Activated CD4-positive, alpha-beta T cell treated with anti-CD3 and anti-CD28 coated beads for 48 hours (primary cell): ENCODE data around the gene CD99.
A peak's percentile ranks its signal among the peaks of the same experiment; 100 is the strongest.
"Not testable (repeated sequence)": the region's sequence is repeated elsewhere in the genome, so short reads cannot be mapped to it uniquely, and the experiment has no call there.

ENCODE experiments used
- DNase-seq: peaks from one replicate; pipeline ENCODE4 v3.0.0-alpha.2; 2020

CD99 gene, protein sequence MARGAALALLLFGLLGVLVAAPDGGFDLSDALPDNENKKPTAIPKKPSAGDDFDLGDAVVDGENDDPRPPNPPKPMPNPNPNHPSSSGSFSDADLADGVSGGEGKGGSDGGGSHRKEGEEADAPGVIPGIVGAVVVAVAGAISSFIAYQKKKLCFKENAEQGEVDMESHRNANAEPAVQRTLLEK

DNA sequence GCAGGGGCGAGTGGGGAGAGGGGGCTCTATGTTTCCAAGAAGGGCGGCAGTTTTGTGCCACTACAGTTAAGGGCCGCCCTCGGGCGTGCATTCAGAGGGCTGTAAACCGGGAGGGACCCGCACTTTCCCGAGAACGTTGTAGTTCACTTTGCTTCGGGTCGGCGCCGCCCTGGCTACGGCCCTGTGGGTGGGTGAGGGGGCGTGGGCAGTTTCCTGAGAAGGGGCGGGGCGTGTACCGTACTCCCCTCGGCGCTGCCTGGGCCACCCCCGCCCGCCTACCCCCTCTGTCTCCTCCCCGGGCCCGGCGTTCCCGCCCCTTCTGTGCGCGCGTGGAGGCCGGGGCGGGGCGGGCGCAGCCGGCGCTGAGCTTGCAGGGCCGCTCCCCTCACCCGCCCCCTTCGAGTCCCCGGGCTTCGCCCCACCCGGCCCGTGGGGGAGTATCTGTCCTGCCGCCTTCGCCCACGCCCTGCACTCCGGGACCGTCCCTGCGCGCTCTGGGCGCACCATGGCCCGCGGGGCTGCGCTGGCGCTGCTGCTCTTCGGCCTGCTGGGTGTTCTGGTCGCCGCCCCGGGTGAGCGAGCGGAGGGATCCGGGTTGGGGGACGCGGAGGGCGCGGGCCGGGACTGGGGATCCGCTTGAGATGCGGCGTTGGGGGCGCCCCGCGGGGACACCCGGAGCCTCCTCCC, at the start of gene CD99:
Gene CD99 (plus strand): TSS at position 440 of the 687 bp plus-strand sequence. CDS start 66 bp downstream, at position 506.
- DNase-seq: peak; percentile 85

DNA sequence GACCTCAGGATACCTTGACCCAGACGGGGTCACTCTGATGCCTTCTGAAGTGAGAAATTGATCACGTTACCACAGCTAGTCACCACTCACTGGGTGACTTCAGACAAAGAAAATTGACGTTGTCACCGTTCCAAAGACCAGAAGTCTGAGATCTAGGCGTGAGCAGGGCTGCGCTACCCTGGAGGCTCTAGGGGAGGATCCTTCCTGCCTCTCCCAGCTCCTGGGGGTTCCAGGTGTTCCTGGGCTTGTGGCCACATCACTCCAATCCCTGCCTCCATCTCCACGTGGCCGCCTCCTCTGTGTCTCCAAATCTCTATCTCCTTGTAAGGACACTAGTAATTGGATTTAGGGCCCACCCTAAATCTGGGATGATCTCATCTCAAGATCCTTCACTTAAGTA, 48.9 kb upstream of the CD99 start:
- no peak for DNase-seq

DNA sequence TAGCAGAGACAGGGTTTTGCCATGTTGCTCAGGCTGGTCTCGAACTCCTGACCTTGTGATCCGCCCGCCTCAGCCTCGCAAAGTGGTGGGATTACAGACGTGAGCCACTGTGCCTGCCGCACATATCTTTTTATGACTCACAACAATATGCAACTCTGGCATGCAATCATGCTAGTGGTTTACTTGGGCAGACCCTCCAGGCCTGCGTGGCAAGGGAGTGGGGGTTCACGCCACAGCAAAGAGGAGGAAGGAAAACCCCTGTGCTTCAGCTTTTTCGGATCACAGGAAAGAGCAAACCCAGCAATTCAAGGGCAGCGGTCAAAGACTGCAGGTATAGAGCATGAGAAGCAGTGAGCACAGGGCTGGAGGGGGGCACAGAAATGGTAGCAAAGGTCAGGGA, 48.3 kb upstream of the CD99 start:
- DNase-seq: no peak

DNA sequence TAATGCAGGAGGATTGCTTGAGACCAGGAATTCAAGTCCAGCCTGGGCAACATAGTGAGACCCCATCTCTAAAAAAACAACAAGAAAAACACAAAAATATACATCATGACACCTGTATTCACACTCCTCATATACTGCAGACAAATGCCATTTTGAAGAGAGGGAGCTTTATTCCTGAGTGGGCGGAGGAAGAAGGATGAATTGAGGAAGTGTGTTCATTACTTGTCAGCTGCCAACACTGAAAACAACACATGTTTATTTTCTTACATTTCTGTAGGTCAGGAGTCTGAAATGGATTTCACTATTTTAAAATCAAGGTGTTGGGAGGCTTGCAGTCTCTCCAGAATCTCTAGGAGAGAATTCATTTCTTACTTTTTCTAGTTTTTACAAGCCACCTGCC, 47.2 kb upstream of the CD99 start:
- no peak for DNase-seq

DNA sequence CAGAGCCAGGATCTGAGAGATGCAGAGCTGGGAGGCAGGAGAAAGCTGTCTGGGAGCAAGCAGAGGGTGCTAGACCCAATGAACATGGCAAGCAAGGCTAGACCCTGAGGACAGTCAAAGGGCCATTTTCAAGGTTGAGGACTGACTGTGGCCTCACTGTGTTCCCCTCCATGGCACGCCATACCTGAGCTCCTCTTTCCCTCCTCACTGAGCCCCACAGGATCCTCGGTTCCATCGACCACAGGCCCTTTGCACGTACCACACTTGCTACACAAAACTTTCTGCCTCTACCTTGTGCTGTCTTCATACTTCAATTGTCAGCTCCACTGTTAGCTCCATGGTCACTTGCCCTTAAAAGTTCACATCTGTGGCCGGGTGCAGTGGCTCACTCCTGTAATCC, 45.5 kb upstream of the CD99 start:
- DNase-seq: no peak

DNA sequence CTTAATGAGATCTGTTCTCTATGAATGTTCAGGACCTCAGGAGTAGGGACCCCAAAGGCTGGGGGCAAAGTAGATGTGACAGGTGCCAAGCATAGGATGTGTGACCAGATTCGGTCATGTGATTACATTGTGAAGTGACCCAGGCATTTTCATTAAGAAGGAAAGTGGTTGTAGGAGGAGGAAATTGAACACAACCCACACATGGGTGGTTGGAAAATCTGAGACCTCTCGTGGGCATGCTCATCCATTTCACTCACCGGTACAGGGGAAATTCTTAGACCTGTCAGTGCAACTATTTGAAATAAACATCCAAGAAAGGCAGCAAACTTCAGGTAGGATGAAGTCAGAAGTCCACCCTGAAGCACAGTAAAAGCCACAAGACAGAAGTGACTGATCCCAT, 43.5 kb upstream of the CD99 start:
- DNase-seq: peak; percentile 46

DNA sequence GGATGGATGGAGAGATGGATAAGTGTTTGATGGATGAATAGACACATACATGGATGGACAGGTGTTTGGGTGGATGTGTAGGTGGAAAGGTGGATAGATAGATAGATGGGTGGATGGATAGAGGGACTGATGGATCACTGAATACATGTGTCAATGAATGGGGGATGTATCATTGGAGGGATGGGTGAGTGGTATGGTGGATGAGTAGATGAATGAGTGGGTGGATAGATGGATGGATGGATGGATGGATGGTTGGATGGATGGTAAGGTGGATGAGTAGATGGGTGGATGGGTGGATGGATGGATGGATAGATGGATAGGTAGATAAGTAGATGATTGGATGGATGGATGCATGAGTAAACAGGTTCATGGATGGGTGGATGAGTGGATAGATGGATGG, 41.1 kb upstream of the CD99 start:
- DNase-seq: no peak

DNA sequence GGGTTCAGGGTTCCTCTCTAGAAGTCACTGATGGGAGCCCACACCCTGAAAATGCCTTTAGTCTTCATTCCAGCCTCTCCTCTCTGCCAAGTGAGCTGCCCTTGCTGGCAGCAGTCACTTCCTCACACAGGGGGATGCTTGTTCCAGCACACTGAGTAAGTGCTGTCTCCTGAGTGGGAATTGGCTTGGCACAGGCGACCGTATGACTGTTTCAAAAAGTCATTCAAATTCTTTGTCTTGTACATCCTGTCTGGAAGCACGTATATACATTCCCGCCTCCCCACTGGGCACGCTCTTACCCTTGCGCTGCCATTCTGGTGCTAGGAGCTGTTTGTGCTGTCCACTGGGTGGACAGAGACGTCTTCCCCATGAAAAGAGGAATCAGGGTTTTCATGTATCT, 40.2 kb upstream of the CD99 start:
- DNase-seq: no peak

DNA sequence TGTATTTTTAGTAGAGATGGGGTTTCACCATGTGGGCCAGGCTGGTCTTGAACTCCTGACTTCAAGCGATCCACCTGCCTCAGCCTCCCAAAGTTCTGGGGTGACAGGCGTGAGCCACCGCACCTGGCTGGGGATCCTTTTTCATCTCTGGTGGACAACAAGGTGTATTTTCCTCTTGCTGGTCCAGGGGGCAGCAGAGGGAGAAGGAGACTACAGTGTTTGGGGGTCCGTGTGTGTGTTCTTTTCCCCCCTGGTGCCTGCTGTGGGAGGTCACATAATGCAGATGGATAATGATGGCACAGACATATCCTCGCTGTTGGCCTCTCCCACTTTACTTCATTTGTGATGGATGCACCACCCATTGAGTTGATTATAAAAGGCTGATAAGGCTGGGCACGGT, 39.0 kb upstream of the CD99 start:
- no peak for DNase-seq

DNA sequence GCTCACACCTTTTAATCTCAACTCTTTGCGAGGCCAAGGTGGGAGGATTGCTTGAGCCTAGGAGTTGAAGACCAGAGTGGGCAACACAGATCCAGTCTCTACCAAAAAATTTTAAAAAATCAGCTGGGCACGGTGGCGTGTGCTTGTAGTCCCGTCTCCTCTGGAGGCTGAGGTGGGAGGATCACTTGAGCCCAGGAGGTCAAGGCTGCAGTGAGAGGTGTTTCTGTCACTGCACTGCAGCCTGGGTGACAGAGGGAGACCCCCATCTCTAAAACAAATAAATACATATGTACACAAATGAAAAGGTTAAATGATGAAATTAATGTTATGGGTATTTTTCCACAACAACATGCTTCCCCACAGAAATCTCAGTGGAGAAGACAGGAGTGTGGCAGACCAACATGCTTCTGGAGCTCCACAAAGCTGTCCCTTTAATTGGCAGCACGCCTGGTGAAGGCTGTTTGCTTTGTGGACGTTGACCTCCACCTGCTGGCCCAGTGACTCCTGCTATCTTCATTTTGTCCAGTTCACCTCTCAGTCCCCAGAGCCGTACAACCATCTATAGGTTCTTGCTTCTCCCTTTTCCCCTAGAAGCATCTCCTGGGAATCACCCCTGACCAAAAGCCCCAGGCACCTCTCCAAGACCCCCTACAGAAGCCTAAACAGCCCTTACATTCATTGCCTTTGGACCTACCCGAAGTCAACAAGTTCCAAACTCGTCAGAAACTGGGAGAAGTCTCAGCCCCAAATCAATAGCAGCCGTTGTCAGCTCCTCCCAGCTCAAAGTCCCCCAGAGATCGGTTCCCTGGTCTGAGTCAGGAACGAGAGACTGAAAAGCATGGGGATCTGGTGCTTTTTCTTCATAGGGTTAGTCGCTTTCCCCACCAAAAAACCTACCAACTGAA, 36.4 kb upstream of the CD99 start:
- no peak for DNase-seq

DNA sequence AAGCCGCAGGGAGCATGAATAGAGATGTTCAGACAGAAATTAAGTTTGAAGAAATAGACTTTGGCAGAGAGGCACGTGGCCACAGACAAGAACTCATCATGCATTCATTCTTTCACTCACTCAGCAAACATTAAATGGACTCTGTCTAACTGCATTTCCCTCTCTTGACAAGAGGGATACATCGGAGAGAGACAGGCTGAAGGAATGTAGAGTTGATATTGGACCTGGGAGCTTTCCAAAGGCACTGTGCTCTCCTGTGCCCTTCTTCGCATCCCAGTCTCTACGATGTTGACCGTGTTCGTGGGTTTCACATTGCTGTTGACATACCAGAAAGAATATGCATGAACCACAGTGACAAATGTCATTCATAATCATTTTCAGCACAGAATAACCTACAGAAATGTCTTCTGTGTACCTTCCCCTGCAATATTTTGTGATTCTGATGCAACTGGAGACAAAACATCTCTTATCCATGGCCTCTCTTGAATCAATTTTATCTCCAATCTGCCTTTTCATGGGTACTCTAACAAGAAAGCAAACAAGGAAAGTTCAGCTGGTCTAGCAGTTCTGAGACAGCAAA, 34.7 kb upstream of the CD99 start:
- no peak for DNase-seq

DNA sequence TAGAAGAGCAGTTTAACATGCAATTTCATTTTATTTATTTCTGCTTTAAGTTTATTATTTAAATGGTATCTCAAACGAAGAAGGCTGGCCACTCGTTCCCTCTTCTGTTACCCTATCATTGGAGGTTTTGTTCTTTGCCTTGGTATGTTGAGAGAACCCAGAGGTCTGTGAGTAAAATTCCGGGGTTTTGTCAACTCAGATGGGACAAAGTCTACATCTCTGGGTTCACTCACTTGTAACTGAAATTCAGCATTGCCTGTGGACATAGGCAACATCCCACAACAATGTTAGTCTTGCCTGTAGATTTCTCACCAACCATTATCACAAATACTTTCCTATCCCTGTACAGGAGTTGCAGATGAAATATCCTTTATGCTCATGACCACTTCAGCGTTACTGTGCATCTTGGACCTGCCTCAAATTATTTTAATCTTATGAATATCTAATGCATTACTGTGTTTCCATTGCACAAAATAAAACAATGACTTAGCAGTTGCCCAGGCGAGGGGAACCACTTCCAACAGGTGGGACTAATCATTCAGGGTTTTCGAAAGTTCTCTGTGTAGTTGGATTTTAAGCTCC, 33.5 kb upstream of the CD99 start:
- no peak for DNase-seq

DNA sequence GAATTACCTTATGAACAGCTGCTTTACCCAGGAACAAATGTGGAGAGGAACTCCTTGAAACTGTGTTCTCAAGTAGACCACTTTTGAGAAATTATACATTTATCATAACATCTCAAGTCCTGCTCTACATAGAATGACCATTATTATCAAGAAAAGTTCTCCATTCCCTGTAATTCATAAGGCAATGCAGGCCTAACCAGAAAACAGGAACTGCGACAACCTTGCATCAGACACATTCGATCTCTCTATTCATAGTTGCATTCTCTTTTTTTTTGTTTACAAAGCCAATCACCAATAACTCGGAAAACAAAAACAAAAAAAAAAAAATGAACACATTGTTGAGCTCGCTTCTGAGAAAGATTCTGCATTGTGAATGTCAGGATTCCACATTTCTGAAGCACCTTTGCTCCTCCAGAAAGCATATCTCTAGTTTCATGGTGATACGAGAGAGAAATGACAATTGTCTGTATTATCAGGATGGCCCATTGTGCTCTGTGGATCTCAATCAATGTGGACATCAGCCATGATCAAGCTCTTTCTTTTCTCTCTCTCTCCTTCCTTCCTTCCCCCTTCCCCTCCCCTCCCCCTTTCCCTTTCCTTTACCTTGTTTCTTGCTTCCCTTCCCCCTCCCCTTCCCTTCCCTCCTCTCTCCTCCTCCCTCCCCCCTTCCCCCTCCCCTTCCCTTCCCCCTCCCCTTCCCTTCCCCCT, 32.4 kb upstream of the CD99 start:
- DNase-seq: no peak

DNA sequence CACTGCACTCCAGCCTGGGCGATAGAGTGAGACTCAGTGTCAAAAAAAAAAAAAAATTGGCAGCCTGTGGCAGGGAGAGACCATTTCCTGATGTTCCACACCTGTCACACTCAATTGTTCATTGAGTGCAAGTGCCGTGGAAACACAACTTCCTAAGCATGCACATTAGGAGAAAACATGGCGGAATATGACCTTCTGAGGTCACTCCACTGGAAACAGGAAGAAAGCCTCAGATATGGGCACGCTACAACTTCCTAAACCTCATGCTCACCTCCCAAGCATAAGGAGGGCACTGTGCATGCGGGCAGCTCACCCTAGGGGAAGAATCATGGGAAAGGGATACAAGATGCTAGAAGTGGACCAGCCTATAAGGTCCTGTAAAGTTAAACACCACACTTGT, 28.5 kb upstream of the CD99 start:
- no peak for DNase-seq

DNA sequence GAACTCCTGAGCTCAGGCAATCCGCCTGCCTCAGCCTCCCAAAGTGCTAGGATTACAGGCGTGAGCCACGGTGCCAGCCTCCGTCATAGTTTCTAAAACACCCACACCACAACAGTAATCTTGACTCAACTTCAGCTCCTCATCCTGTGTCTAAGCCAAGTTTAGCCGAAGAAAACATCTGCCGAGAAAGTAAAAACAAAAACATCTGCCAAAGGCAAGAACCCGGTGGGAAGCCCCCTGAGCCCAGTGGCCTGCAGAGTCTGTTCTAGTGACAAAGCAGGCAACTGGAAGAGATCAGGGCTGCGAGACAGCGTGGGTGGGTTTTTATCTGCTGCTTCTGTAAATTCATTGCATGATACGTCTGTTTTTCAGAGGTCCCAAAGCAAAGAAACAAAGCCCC, 26.6 kb upstream of the CD99 start:
- no peak for DNase-seq

DNA sequence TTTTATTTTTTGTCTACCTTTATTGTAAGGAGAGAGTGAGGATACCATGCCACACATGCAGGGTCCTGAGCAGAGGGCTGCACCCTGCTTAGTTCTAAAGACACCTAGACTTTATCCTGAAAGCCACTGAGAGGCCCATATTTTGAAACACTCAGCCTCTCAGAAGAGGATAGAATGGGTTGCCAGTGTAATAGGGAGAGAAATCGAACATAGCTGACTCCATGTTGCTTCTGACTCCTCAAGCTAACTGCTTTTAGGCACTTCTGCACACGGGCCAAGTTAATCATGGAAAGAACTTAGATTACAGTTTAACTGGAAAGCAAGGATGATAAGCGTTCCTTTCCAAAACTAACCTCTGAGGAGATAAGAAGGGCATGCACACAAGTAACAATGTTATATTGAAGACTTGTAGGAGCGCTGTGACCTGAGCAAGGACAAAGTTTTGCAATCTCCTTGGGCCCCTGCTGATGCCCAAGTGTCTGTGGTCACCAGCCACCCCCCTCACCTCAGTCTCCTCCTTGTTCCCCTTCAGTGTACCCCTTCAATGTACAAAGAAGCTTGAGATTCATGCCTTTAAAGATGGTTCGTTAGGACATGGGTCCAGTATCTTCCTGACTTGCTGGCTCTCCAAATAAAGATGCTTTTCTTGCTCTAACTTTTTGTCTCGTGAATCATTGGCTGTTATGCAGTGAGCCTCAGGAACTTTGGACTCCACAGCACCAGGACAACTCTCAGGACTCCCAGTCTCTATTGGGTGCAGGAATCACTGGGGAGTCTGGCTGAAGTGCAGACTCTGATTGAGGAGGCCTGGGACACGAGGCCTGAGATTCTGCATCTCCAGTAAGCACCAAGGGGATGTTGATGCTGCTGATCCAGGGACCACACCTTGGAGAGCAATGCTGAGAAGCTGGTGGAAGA, 25.4 kb upstream of the CD99 start:
- DNase-seq: no peak

DNA sequence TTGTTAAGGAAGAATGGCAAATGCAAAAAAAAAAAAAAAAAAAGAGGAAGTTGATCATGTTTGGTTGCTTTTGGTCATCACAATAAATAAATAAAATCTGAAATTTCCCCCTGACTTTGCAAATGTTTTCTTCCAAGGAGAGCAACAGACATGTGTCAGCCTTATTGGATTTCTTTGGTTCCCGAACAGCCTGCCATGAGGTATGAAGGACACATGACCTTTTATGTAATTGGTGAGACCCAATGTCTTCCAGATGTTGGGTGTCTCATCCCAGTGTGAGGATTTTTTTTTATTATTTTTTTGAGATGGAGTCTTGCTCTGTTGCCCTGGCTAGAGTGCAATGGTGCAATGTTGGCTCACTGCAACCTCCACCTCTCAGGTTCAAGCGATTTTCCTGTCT, 24.6 kb upstream of the CD99 start:
- DNase-seq: no peak

DNA sequence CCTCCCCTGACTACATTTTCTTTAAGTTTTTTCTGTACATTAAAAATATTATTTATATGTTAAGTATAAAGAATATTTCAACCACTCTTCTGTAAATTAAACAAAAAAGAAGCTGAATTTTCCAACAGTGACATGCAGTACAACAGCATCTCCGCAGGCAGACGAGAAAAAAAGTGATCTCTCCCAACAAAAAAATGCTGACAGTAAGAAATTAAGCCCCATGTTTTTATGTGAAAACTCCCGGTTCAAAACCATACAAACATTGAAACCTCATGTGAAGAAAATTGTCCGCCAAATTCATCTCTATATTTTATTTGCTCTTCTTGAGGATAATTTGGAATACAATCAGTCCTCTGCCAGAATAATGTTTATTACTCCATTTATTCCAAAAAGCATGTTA, 20.1 kb upstream of the CD99 start:
- no peak for DNase-seq

DNA sequence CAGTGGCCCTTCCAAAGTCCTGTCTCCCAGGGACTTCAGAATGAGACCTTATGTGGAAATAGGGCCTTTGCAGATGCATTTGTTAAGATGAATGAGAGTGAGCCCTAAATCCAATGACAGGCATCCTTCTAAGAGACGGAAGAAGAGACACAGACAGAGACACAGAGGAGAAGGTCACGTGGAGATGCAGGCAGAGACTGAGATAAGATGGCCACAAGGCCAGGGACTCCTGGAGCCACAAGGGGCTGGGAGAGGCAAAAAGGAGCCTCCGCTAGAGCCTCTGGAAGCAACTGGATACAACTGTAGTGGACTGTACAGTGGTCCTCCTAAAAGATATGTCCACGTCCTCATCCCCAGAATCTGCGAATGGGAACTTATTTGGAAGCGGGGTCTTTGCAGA, 19.0 kb upstream of the CD99 start:
- no peak for DNase-seq

DNA sequence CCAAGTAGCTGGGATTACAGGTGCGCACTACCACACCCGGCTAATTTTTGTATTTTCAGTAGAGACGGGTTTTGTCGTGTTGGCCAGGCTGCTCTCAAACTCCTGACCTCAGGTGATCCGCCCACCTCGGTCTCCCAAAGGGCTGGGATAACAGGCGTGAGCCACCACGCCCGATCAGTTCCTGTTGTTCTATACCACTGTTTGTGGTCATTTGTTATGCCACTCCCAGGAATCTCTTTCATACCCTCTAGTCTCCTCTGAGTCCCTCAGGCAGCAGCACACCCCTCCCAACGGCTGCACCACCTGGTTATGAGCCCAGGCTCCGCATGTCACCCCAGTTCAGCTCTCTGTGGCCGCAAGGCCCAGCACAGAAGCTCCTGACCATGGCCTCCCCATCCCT, 17.5 kb upstream of the CD99 start:
- no peak for DNase-seq

DNA sequence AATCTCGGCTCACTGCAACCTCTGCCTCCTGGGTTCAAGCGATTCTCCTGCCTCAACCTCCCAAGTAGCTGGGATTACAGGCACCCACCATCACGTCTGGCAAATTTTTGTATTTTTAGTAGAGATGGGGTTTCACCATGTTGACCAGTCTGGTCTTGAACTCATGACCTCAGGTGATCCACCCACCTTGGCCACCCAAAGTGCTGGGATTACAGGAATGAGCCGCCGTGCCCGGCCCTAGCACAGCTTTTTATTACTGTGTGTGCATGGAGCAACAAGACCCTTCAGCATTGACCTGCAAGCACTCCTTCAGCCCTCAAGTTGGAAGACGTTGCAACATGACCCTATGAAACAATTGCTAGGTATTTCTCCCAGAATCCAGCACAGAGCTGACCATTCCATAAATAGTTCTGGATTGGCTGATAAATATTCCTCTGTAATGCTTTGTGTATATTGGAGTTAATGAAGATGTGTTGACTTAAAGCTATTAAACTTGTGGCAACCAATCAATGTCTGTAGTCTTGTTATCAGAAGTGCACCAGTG, 15.4 kb upstream of the CD99 start:
- not testable (repeated sequence) for DNase-seq
